Breast epithelium (tissue), 3 donors: ENCODE measurements around the gene TEPSIN.

Experiments used
- POLR2A ChIP-seq: fragments of 450-650 bp; IDR thresholded peaks from one replicate; pipeline ENCODE4 v1.6.1; 2016; ENCODE audit warnings: antibody characterized with exemption, mild to moderate bottlenecking, moderate library complexity
- POLR2AphosphoS5 ChIP-seq, 3 donors: sonication (generic); formaldehyde crosslinking; IDR thresholded peaks; one replicate each; pipeline ENCODE4 v1.6.1; 2017; ENCODE audit warnings: antibody characterized with exemption in 3 of 3
- TF ChIP-seq, protein P1 (sequence below), 3 donors: fragments of 450-650 bp; IDR thresholded peaks; one replicate each; pipeline ENCODE4 v1.5.1; 2016 to 2017; ENCODE audit warnings: antibody characterized with exemption in 3 of 3, mild to moderate bottlenecking in 3 of 3, moderate library complexity in 3 of 3

DNA sequence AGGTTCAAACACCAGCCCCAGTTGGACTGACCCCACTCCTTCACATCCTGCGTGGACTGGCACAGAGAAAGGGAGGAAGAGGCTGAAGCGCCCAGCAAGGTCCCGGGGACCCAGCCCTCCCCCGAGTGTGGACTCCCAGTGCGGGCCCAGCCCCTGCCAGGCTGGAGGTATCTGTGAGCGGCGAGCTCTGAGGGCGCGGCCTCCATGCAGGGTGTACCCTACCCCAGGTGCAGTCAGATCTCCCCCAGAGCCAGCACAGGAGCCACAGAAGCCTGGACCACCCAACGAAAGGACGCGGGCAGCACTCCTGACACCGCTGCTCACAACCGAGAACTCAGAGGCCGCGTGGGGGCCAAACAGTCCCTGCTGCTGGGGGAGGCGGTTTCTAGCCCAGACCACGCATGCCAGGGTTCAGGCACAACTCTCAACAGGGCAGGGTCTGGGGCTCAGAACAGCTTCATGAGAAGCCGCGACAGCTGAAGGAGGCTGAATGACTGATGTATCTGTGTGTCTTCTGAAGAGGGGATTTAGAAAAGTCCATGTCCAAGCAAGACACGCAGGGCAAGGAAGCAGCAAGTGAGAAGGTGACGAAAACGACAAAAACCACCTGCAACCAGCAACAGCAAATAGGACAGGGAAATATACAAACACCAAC is 47.8 kb upstream of the TEPSIN start:
- TF ChIP-seq, protein P1, sequence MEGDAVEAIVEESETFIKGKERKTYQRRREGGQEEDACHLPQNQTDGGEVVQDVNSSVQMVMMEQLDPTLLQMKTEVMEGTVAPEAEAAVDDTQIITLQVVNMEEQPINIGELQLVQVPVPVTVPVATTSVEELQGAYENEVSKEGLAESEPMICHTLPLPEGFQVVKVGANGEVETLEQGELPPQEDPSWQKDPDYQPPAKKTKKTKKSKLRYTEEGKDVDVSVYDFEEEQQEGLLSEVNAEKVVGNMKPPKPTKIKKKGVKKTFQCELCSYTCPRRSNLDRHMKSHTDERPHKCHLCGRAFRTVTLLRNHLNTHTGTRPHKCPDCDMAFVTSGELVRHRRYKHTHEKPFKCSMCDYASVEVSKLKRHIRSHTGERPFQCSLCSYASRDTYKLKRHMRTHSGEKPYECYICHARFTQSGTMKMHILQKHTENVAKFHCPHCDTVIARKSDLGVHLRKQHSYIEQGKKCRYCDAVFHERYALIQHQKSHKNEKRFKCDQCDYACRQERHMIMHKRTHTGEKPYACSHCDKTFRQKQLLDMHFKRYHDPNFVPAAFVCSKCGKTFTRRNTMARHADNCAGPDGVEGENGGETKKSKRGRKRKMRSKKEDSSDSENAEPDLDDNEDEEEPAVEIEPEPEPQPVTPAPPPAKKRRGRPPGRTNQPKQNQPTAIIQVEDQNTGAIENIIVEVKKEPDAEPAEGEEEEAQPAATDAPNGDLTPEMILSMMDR (IDR thresholded peaks at IDR 0.05): no peak
- TF ChIP-seq POLR2A (no peak), POLR2AphosphoS5 (IDR thresholded peaks at IDR 0.05) (no peak)
